Measurements from ENCODE around the gene CYP17A1.
A peak's percentile ranks its signal among the peaks of the same experiment; 100 is the strongest.
"Not testable (repeated sequence)": the region's sequence is repeated elsewhere in the genome, so short reads cannot be mapped to it uniquely, and the experiment has no call there.

Gene CYP17A1, protein sequence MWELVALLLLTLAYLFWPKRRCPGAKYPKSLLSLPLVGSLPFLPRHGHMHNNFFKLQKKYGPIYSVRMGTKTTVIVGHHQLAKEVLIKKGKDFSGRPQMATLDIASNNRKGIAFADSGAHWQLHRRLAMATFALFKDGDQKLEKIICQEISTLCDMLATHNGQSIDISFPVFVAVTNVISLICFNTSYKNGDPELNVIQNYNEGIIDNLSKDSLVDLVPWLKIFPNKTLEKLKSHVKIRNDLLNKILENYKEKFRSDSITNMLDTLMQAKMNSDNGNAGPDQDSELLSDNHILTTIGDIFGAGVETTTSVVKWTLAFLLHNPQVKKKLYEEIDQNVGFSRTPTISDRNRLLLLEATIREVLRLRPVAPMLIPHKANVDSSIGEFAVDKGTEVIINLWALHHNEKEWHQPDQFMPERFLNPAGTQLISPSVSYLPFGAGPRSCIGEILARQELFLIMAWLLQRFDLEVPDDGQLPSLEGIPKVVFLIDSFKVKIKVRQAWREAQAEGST

DNA sequence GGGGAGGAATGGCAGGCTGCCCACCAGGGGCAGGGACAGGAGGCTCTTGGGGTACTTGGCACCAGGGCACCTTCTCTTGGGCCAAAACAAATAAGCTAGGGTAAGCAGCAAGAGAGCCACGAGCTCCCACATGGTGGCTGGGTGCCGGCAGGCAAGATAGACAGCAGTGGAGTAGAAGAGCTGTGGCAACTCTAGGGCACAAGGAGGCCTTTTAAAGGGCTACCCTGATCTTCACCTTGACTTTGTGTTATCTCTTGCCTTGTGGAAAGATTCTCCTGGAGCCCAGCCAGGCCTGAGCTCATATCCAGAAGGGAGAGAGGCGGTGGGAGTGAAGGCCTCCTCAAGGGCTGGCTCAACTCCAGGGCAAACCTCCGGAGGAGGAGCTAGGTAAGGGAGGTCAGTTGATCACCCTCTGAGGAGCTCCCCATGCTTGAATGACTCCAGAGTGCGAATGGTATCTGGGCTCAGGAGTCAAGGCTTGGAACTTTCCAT is at the start of gene CYP17A1:
CYP17A1 (minus strand) TSS at position 184 of the 492 bp plus-strand sequence; CDS start at position 132, 52 bp downstream.
- no peak for DNase-seq (ENCODE audit: low read depth)

GRCh38 chr10:102880256-102880655 is 43.0 kb upstream of the CYP17A1 start:
- no peak for DNase-seq (ENCODE audit: low read depth)

DNA sequence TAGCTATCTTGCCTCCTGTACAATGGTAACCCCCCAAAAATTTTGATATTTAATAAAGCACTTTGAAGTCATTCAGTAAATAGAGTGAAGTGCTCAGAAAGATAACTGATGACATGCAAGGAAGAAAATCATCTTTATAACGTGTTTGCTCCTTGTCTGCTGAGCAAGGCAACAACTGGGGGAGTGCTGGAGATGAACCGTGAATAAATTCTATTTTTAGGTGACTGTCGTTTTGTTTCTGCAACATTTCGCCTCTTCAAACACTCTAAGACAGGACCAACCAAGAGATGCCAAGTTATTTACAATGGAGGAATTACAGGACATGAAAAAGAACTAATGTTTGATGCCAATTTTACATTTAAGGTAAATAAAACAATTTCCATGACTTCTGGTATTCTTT is 41.4 kb upstream of the CYP17A1 start:
- no peak for DNase-seq (ENCODE audit: low read depth)

GRCh38 chr10:102876747-102877153 is 39.5 kb upstream of the CYP17A1 start:
- no peak for DNase-seq (ENCODE audit: low read depth)

- DNase-seq (ENCODE audit: low read depth), result no peak
Measured at GRCh38 chr10:102872163-102872562, 35.0 kb upstream of the CYP17A1 start.

- no peak for DNase-seq (ENCODE audit: low read depth)
Measured at GRCh38 chr10:102870221-102870620, 33.0 kb upstream of the CYP17A1 start.

GRCh38 chr10:102869258-102870198 is 32.3 kb upstream of the CYP17A1 start, which contains the start of gene AS3MT:
Gene AS3MT (plus strand): TSS chr10:102869470. CDS start chr10:102869593, 123 bp downstream.
- peak; percentile 40 for DNase-seq (ENCODE audit: low read depth)

DNA sequence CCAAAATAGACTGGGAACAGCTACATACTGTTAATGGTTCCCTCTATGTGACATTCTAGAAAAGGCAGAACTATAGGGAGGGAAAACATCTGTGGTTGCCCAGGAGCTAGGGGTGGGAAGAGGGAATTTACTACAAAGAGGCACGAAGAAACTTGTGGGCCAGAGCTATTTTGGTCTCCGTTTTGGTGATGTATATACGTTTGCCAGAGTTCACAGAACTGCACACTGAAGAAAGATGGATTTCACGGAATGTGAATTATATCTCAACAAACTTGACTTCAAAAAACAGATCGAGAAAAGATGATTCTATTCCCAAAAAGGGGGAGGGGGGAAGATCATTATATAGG is 31.7 kb upstream of the CYP17A1 start:
- peak; percentile 17 for DNase-seq (ENCODE audit: low read depth)

- DNase-seq (ENCODE audit: low read depth), result no peak
Measured at GRCh38 chr10:102865620-102866019, 28.4 kb upstream of the CYP17A1 start.

DNA sequence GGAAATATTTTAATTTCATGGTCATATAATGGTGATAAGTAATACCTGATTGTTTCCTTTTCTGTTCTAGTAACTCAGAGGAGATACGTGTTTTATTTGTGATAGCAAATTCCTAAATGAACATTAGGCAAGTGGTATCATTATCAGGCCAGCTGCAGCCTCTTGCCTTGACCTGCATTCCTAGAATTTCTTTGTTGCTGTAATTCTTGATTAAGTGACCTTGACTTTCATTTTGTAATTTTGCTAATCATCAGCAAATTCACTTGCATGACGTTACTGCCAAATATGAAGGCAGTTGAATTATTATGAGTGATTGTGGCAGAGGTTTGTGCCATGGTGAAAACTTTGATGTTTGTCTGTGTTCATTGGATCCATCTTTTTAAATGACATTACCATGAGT is 26.4 kb upstream of the CYP17A1 start:
- DNase-seq (ENCODE audit: low read depth), result peak; percentile 7

DNA sequence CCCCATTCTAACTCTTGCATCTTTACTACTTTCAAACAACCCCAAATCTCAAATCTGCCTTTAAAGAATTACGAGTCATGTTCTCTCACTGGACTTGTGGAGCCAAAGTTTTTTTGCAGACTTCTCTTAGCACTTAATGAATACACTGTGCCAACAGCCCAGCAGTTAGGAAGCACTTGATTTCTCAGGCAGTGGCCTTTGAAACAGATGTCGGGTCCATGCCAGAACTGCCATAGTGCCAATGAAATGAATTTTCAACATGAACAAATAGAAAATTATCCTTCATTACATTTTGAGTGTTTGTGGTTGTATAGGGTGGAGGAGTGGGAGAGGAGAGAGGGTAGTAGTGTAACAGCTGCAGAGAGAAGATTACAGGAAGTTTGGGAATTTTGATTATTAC is 22.7 kb upstream of the CYP17A1 start:
- no peak for DNase-seq (ENCODE audit: low read depth)

- no peak for DNase-seq (ENCODE audit: low read depth)
Measured at GRCh38 chr10:102856758-102857424, 19.7 kb upstream of the CYP17A1 start.

DNA sequence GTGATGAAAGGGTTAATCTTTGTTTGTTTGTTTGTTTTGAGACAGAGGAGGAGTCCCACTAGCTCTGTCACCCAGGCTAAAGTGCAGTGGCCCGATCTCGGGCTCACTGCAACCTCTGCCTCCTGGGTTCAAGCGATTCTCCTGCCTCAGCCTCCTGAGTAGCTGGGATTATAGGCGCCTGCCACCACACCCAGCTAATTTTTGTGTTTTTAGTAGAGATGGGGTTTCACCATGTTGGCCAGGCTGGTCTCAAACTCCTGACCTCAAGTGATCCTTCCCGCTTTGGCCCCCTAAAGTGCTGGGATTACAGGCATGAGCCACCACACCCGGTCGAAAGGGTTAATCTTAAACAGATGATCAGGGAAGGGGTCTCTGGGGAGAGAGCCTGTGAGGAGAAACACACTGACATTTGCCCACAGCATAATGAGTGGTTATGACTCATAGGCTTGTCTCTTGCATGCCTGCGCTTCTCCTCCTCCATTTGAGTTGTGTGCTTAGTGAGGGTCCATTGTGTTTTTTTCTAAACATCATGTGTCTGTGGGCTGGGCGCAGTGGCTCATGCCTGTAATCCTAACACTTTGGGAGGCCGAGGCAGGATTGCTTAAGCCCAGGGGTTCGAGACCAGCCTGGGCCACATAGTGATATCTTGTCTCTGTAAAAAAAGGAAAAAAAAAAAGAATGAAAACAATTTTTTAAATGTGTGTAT is 18.7 kb upstream of the CYP17A1 start:
- peak; percentile 95 for DNase-seq (ENCODE audit: low read depth)

DNA sequence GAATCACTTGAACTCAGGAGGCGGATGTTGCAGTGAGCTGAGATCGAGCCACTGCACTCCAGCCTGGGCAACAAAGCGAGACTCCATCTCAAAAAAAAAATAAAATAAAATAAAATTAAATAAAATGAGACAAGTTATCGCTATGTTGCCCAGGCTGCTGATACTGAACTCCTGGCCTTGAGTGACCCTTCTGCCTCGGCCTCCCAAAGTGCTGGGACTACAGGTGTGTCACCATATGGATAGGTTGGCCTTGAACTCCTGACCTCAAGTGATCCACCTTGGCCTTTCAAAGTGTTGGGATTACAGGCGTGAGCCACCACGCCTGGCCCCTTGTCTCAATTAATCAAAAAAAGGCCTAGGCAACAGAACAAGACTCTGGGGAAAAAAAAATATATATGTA is 16.0 kb upstream of the CYP17A1 start:
- DNase-seq (ENCODE audit: low read depth), result not testable (repeated sequence)

GRCh38 chr10:102850025-102850518 is 12.9 kb upstream of the CYP17A1 start:
- no peak for DNase-seq (ENCODE audit: low read depth)

DNA sequence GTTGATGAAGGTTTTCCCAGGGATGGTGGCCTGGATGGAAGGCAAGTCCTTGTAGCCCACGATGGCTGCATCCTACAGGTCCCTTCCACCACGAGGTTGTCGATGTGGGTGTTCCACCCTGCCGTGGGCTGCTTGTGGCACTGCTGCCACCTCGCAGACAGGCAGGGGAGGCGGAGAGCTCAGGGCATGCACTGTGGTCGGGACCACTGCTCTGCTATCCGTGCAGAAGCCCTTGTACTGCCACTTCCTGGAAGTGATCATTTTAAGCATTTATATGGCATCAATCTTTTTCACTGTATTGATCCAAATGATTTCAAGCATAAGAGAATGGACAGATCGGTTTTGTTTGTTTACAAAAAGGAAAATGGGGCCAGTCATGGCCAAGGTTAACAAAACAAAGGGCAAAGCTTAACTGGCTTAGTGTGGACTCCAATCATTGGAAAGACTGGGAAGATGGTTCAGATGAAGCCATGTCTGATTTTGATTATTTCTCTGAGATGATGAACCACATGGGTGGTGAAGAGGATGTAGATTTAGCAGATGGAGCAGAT is 8.2 kb upstream of the CYP17A1 start:
- no peak for DNase-seq (ENCODE audit: low read depth)

GRCh38 chr10:102844190-102844776 is 7.1 kb upstream of the CYP17A1 start:
- not testable (repeated sequence) for DNase-seq (ENCODE audit: low read depth)

DNA sequence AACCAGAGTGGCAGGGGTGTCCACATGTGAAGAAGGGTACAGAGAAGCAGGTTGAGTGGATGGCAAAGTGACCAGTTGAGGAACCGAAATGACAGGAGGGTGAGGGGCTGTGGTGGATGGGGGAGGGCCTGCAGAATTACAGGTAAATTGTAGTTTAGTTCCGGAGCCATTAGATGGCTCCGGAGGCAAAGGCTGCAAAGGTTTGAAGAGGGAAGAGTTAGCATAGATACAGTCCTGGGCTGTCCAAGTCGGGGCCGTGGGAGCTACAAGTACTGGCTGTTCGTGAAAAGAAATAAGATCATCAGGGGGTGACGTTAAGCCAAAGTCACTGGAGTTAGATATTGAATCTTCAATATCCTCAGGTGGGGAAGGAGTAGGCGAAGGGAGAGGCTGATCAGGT is 5.9 kb upstream of the CYP17A1 start:
- not testable (repeated sequence) for DNase-seq (ENCODE audit: low read depth)

- DNase-seq (ENCODE audit: low read depth), result no peak
Measured at GRCh38 chr10:102841827-102842345, 4.7 kb upstream of the CYP17A1 start.

Data from EH (cell line).